Retinal pigment epithelial cell (primary cell): Measurements from ENCODE around the gene TMEM44.

Experiments
- DNase-seq: peaks from one replicate; pipeline ENCODE4 v3.0.0-alpha.2; 2010; ENCODE audit warnings: low read depth
- H3K4me3 ChIP-seq: 2 replicates; pipeline ENCODE4 v1.5.1; 2011; ENCODE audit warnings: mild to moderate bottlenecking, low read length, control low read depth, moderate library complexity
- CTCF ChIP-seq: conservative IDR thresholded peaks from 2 replicates; pipeline ENCODE4 v1.5.1; 2011; ENCODE audit warnings: low read depth, low read length, control low read depth, inconsistent platforms

The TMEM44 gene, protein sequence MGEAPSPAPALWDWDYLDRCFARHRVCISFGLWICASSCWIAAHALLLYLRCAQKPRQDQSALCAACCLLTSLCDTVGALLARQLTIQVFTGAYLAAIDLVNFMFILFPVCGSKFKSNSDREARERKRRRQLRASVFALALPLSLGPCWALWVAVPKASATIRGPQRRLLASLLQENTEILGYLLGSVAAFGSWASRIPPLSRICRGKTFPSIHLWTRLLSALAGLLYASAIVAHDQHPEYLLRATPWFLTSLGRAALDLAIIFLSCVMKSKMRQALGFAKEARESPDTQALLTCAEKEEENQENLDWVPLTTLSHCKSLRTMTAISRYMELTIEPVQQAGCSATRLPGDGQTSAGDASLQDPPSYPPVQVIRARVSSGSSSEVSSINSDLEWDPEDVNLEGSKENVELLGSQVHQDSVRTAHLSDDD

GRCh38 chr3:194633349-194634004, at the start of gene TMEM44:
Gene TMEM44 (minus strand): TSS chr3:194633419. CDS start chr3:194633215, 204 bp downstream.
- peak; percentile 47 for TF ChIP-seq CTCF
- peak; percentile 23 for DNase-seq
- H3K4me3 ChIP-seq: peak within 1 kb of the TSS; percentile 76

GRCh38 chr3:194682694-194683310, 49.6 kb upstream of the TMEM44 start:
- DNase-seq: peak; percentile 58
- peak; percentile 90 for TF ChIP-seq CTCF
- no peak overlapping the region for H3K4me3 ChIP-seq

- DNase-seq: no peak
- no peak overlapping the region for H3K4me3 ChIP-seq
- no peak for TF ChIP-seq CTCF
Measured at GRCh38 chr3:194682189-194682693, 49.0 kb upstream of the TMEM44 start.

DNA sequence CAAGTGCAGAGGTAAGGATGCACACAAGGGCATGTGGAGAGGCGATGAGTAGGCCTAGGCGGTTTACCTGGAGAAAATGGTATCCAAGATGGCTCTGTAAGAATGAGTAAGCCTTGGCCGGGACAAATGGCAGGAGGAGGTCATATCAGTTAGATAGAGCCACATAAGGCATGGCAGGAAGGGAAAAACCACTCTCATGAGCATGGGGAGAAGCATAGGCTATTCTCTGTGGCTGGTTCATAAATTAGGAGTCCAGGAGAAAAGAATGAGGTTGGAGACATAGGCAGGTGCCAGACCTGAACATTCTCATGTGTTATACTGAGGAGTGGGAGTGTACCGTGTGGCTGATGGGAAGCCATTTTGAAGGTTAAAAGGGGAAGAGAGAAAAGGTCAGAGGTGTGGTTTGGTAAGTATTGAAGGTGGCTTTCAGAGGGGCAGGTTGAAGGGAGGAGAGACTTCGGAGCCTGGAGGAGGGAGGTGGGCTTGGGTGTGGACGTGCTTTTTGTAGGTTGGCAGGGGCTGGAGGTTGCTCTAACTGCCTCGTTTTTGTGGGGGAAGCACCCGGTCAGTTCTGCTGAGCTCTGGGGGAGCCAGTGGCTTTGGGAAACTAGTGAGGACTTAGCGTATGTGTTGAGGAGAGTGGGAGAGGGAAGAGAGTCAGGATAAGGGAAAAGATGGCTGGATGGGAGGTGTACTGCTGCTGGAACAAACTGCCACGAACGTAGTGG, 47.8 kb upstream of the TMEM44 start:
- no peak for TF ChIP-seq CTCF
- DNase-seq: no peak
- H3K4me3 ChIP-seq: no peak overlapping the region

DNA sequence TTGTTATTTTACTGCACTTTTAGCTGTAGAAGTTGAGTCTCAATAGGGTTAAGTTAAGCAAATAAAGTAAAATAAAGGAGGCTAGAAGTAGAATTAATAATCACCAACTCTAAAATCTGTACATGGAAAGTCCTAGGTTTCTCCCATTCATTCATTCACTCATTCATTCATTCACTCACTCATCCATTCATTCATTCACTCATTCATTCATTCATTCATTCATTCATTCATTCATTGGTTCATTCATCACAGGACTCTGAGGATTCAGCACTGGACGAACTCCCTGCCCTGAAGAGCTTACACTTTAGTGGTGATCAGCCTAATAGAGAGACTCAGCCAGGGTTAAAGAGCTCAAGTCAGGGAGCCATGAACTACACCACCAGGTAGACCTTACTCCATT, 43.3 kb upstream of the TMEM44 start:
- TF ChIP-seq CTCF: no peak
- DNase-seq: no peak
- H3K4me3 ChIP-seq: no peak overlapping the region

- H3K4me3 ChIP-seq: no peak overlapping the region
- TF ChIP-seq CTCF: no peak
- no peak for DNase-seq
Measured at GRCh38 chr3:194675680-194676079, 42.5 kb upstream of the TMEM44 start.
